AG04450 (cell line): ENCODE results near the gene STKLD1. TPM values are rescaled to one million over a fixed set of nuclear protein-coding genes. Genes with fewer than 3 reads are reported as not detected.

Experiments
- CTCF ChIA-PET: fragments of 300-600, 350-600 bp; formaldehyde crosslinking; extraction: SDS; loops from one replicate; lab custom pipeline; 2022; ENCODE audit warnings: antibody characterized with exemption, inconsistent platforms; lab: Charles Lee
- POLR2A ChIA-PET: fragments of 350-600 bp; formaldehyde crosslinking; extraction: SDS; loops from one replicate; lab custom pipeline; 2021; ENCODE audit warnings: antibody characterized with exemption, inconsistent platforms; lab: Yijun Ruan, JAX
- DNase-seq: peaks from one replicate; pipeline ENCODE4 v3.0.0-alpha.2; 2011; ENCODE audit warnings: low read depth, low spot score
- H3K27ac ChIP-seq: one replicate; pipeline ENCODE4 v1.5.1; 2012; ENCODE audit warnings: low read depth, low read length, control low read depth
- H3K27me3 ChIP-seq: one replicate; pipeline ENCODE4 v1.6.0; 2012; ENCODE audit warnings: low read length; ENCODE audit not compliant: control insufficient read depth, insufficient read depth
- H3K4me3 ChIP-seq: 2 replicates; pipeline ENCODE4 v1.5.1; 2011; ENCODE audit warnings: mild to moderate bottlenecking, low read depth, low read length, control low read depth
- H3K9me3 ChIP-seq: 2 replicates; pipeline ENCODE4 v1.5.1; 2012; ENCODE audit warnings: low read length; ENCODE audit not compliant: control insufficient read depth, insufficient read depth
- polyA plus RNA-seq: library from polyadenylated mRNA; depleted of rRNA; stranded (reverse); fragments of >200 nt; gene quantifications from 2 replicates; pipeline ENCODE4 v1.2.3, GENCODE V29; 2011
- TF ChIP-seq, protein P1 (sequence below): IDR thresholded peaks from 2 replicates; pipeline ENCODE4 v1.5.1; 2011; ENCODE audit warnings: low read depth, low read length, control low read depth, inconsistent platforms

The STKLD1 gene
- polyA plus RNA-seq, 1 experiment: 0.95 TPM

DNA sequence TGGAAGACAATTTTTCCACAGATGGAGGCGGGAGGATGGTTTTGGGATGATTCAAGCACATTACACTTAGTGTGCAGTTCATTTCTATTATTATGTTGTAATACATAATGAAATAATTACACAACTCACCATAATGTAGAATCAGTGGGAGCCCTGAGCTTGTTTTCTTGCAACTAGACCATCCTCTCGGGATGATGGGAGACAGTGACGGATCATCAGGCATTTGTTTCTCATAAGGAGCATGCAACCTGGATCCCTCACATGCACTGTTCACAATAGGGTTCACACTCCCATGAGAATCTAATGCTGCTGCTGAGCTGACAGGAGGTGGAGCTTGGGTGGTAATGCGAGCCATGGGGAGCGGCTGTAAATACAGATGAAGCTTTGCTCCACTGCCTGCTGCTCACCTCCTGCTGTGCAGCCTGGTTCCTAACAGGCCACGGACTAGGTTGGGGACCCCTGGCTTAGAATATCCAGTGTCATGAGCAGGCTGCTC is 1.6 kb downstream of the STKLD1 start:
- H3K4me3 ChIP-seq: no peak overlapping the region
- POLR2A ChIA-PET: interaction anchor here (1.0 to 1.1 kb wide), 2 partner anchors 30 to 82 kb away, joined by 3 to 4 read pairs; partner anchors contain the start of genes CACFD1, MED22 and RPL7A
- no peak for DNase-seq
- TF ChIP-seq, protein P1, sequence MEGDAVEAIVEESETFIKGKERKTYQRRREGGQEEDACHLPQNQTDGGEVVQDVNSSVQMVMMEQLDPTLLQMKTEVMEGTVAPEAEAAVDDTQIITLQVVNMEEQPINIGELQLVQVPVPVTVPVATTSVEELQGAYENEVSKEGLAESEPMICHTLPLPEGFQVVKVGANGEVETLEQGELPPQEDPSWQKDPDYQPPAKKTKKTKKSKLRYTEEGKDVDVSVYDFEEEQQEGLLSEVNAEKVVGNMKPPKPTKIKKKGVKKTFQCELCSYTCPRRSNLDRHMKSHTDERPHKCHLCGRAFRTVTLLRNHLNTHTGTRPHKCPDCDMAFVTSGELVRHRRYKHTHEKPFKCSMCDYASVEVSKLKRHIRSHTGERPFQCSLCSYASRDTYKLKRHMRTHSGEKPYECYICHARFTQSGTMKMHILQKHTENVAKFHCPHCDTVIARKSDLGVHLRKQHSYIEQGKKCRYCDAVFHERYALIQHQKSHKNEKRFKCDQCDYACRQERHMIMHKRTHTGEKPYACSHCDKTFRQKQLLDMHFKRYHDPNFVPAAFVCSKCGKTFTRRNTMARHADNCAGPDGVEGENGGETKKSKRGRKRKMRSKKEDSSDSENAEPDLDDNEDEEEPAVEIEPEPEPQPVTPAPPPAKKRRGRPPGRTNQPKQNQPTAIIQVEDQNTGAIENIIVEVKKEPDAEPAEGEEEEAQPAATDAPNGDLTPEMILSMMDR: no peak
- H3K27me3 ChIP-seq: no peaks in the 10 kb centered on the region
- CTCF ChIA-PET: interaction anchor here (0.9 to 1.7 kb wide), 3 partner anchors 17 to 60 kb away, joined by 3 to 4 read pairs (median 4); no protein-coding TSS in a partner anchor
- no peak overlapping the region for H3K27ac ChIP-seq
- peaks cover 6% of the 10 kb centered on the region for H3K9me3 ChIP-seq

DNA sequence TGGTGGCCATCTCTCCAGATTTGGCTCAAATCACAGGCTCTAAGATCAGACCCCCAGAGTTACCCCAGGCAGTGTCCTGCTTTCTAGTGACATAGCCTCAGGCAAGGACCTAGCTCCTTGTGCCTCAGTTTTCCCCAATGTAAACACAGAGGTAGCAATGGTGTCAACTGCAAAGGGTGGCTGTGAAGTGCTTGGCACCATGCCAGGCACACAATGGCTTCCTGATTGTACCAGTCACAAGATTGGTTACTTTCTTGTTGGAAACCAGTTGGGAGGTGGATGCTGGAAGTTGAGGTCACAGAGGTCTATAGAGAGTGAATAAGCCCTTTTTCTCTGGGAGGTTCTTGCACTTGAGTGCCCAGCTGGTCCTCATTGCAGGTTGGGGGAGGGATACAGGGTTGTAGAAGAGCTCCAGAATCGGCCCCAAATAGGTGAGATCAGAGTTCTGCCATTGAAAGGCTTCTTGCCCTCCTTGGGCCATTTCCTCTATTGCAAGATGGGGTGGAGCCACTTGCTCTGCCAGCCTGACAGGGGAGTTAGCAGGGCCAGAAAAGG is 2.3 kb downstream of the STKLD1 start:
- TF ChIP-seq, protein P1: no peak
- CTCF ChIA-PET: interaction anchor here (1.2 kb wide), 1 partner anchor 108 kb away, joined by 4 read pairs; no protein-coding TSS in a partner anchor
- no peak for DNase-seq
- POLR2A ChIA-PET: interaction anchor here (1.1 kb wide), 1 partner anchor 81 kb away, joined by 4 read pairs; the partner anchor contains the start of gene CACFD1
- H3K27ac ChIP-seq: no peak overlapping the region
- H3K27me3 ChIP-seq: no peaks in the 10 kb centered on the region
- no peak overlapping the region for H3K4me3 ChIP-seq
- peaks cover 6% of the 10 kb centered on the region for H3K9me3 ChIP-seq

DNA sequence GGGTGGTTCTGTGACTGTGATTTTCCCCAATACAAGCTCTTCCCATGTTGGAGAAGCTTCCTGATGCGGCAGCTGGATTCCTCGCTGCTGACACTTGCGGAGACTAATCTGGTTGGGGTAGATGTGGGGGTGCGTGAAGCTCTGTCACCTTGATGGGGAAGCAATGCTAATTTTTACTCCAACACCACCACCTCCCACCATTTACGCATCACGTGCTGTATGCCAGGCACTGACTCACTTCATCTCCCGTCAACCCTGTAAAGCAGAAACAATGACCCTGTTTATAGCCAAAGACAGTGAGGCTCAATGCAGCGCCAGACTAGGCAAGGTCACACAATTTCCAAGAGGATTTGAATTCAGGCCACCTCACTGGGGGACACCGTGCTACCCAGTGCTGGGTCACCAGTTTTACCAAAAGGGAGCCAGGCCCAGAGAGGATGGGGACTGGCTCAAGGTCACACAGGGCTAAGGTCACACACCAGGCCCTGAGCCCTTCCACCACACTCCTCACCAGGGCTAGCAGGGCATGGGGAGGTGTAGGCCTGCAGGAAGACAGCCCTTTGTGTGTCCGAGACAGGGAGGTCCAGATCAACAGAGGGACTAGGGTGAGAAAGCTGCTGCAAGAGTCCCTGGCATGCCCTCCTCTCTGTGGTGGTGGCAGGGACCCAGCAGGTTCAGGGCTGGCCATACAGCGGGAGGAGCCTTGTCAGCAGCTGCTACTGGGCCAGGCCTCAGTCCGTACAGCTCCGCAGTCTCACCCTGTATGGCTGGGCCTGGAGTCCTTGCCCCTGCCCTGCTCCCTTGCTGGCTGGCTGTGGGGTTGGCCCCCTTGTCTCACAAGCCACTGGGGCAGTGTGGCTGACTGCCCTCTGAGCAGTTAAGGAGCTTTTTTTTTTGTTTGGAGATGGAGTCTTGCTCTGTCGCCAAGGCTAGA is 3.3 kb downstream of the STKLD1 start:
- TF ChIP-seq, protein P1: no peak
- no peak overlapping the region for H3K27ac ChIP-seq
- H3K4me3 ChIP-seq: no peak overlapping the region
- ChIA-PET POLR2A (no interaction called here), CTCF (interaction anchor here (1.2 kb wide), 1 partner anchor 108 kb away, joined by 4 read pairs; no protein-coding TSS in a partner anchor)
- no peak for DNase-seq
- H3K27me3 ChIP-seq: no peaks in the 10 kb centered on the region
- peaks cover 6% of the 10 kb centered on the region for H3K9me3 ChIP-seq

DNA sequence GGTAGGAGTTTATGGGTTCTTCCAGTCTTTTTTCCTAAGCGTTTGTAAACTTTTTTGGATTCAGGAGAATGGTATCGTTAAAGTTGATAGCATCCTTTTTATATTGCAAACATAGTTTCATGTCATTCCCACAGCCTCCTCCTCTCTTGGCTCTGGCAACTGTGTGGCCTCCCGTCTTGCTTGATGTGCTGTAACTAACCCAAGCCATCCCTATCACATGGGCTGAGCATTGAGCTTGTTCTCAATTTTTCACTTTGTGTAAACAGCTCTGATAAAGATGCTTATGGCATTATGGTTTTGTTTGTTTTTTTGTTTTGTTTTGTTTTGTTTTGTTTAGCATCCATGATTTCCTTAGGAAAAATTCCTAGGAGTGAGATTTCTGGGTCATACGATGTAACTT is 4.6 kb downstream of the STKLD1 start:
- CTCF ChIA-PET: no interaction called here
- POLR2A ChIA-PET: interaction anchor here (0.7 kb wide), 1 partner anchor 19 kb away, joined by 3 read pairs; no protein-coding TSS in a partner anchor
- H3K27ac ChIP-seq: no peak overlapping the region
- TF ChIP-seq, protein P1: no peak
- no peak for DNase-seq
- H3K4me3 ChIP-seq: no peak overlapping the region
- H3K27me3 ChIP-seq: no peaks in the 10 kb centered on the region
- peaks cover 6% of the 10 kb centered on the region for H3K9me3 ChIP-seq
